Kidney glomerular epithelial cell (primary cell): ENCODE measurements around the gene PRUNE2.
"Not testable (repeated sequence)": the region's sequence is repeated elsewhere in the genome, so short reads cannot be mapped to it uniquely, and the experiment has no call there.

Experiments used
- DNase-seq: peaks from one replicate; lab custom pipeline; 2025; lab: John Stamatoyannopoulos, UW

Gene PRUNE2

GRCh38 chr9:76799473-76799872 lies 106.4 kb downstream of the PRUNE2 start:
- DNase-seq = no peak

DNA sequence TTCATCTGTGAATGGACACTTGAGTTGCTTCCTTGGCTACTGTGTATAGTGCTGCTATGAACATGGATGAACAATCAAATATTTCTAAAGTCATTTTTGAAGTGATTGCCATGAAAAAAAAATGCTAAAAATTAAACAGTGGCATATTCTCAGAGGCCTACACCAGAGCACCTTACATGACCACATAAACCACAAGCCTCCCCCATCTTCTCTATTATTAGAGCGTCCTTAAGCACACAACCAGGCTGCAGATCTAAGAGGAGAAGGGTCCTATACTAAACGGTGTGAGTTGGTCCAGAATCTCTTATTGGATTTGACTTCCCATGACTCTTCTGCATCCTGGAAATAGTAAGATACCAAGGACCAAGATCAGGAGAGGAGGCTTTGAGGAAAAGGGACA lies 107.4 kb downstream of the PRUNE2 start:
- DNase-seq = no peak

GRCh38 chr9:76796296-76796695 lies 109.6 kb downstream of the PRUNE2 start:
- no peak for DNase-seq

GRCh38 chr9:76793784-76794431 lies 112.0 kb downstream of the PRUNE2 start:
- no peak for DNase-seq

GRCh38 chr9:76789840-76790239 lies 116.1 kb downstream of the PRUNE2 start:
- DNase-seq = no peak

DNA sequence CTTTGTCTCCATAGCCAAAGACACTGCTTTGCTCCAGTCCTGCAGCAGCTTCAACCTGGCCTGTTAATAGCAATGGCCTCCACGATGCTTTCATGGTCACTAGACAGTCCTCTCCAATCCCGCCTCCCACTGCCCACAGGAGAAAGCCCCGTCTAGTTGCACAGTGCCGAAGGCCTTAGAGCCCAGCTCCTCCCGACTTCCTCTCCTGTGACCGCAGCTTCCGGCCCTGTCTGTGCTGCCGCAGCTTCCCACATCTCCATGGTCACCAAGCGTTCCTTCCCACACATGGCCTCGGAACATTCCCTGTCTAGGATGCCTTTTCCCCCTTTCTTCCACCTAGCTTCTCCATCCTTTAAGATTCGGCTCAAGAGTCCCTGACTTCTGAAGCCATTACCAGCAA lies 118.2 kb downstream of the PRUNE2 start:
- DNase-seq = no peak

DNA sequence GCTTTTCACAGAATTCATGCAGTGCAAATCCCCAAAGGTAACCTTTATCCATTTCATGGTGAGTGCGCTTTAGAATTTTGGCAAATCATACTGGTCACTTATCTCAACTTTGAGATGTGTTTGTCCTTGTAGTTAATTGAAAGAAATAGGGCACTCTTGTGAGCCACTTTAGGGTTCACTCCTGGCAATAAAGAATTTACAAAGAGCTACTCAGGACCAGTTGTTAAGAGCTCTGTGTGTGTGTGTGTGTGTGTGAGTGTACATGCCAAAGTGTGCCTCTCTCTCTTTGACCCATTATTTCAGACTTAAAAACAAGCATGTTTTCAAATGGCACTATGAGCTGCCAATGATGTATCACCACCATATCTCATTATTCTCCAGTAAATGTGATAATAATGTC lies 120.4 kb downstream of the PRUNE2 start:
- no peak for DNase-seq

- no peak for DNase-seq
Measured at GRCh38 chr9:76784881-76785280, 121.0 kb downstream of the PRUNE2 start.

DNA sequence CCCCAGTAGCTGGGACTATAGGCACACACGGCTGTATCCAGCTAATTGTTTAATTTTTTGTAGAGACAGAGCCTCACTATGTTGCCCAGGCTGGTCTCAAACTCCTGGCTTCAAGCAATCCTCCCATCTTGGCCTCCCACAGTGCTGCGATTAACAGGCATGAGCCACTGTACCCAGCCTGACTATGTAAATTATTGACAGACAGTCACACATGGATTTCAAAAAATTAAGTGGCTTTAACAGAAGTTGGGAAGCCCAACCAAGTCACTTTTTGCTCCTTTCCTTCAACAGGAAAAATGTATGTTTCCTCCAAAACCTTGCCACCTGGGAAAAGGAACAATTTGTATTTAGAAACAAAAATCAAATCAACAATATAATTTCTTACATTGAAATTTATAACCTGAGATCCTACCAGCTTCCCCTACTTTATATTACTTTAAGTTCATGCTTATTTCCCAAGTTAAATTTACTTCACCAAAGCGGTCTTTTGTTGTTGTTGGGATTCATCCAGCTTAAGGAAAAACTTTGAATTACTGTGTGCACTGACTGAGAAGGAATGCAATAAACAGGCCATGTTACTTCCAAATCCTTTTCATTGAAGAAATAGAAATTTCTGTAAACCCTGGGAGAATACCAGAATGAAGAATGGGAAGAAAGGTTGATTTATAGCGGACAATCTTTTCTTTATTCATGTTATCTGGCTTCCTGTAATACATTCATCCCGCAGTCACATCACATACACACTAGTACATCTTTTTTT lies 133.0 kb downstream of the PRUNE2 start:
- peak; percentile 86 for DNase-seq

GRCh38 chr9:76766126-76766525 lies 139.8 kb downstream of the PRUNE2 start:
- no peak for DNase-seq

- no peak for DNase-seq
Measured at GRCh38 chr9:76764138-76764537, 141.8 kb downstream of the PRUNE2 start, which contains the start of gene PCA3. TSS of gene PCA3 (plus strand) at chr9:76764438.

DNA sequence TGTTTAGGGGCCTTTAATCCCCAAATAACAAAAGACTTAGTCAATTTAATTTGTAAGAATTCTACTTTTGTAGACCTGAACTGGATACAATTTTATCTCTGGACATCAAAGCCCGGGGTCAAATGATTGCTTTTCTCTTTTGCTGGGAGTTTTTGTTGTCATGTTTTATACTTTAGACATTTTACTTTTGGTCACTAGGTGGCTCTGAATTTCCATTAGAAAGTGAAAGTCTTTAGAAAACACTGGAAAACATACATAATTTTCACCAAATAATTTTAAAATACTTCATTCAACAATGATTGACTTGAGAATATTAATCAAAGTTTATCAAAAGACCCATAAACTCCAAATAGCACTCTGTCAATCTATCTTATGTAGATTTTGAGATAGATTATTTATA lies 144.5 kb downstream of the PRUNE2 start:
- DNase-seq = peak; percentile 6

GRCh38 chr9:76759732-76760131 lies 146.2 kb downstream of the PRUNE2 start:
- DNase-seq = no peak

- no peak for DNase-seq
Measured at GRCh38 chr9:76758476-76758875, 147.4 kb downstream of the PRUNE2 start.

DNA sequence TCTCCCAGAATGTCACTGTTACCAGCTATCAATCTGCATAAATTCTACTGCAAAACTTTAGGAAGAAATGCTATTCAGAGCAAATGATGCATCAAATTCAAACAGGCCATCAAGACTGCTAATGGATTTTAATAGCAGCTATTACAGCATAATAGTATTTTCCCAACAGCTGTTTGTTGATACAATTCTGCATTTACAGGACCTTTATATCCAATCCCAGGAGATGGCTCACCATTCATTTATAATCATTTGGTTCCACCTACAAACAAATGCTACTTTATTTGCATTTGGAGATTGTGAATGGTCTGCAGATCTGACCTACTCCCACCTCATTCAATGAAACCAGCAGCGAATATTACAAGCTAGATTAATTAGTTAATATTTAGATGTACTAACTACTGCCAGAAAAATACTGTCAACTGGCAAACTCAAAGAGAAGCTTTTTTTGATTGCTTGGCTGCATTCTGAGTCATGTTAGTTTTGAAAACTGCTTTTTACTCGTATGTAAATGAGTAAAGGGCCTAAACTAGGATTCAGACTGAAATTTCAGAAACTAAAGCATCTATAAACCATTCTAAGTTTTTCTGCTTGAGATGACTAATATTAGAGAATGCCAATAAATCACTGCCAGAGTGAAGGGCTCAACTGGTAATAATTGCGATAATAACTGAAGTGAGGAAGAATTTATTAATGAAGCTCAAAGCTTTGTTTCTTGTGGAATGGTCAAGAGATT lies 148.8 kb downstream of the PRUNE2 start:
- DNase-seq = no peak

- DNase-seq = no peak
Measured at GRCh38 chr9:76756268-76756640, 149.7 kb downstream of the PRUNE2 start.

- DNase-seq = no peak
Measured at GRCh38 chr9:76751001-76751400, 154.9 kb downstream of the PRUNE2 start.

DNA sequence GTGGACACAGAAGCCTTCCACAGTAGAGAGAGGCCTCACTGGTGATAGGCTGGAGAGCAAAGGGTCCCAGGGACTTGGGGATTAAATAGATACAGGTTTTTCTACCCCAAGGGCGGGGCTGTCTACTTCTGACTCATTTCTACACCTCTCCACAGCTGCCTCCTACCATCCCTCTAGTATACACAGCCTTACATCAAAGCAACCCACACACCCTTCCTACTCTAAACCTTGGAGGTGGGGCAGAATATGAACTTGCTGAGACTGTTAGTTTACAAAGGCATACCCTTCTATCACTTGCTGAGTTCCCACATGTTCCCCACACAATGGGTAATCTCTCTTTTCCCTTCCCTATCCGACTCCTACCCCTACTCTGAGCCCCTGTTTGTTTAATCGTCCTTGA lies 161.6 kb downstream of the PRUNE2 start:
- DNase-seq = no peak

DNA sequence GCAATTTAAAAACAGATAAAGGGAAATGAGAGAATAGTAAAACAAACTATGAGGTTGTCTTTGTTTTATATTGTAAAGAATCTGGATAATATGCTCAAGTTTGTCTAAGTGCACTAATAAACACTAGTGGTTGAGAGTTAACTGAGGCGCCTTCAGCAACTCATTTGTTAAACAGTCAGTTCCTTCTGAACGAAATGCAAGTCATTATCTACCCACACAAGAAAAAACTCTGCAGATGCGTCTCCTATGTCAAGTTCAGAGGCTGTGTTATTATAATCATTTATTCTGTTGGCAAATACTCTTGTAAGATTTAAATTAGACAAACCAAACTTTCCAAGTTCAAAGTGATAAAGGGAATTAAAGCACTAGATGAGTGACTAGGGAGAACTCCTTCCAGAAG lies 162.0 kb downstream of the PRUNE2 start:
- DNase-seq = no peak

- not testable (repeated sequence) for DNase-seq
Measured at GRCh38 chr9:76742890-76743289, 163.0 kb downstream of the PRUNE2 start.

- no peak for DNase-seq
Measured at GRCh38 chr9:76741524-76741923, 164.4 kb downstream of the PRUNE2 start.

- DNase-seq = no peak
Measured at GRCh38 chr9:76738402-76738801, 167.5 kb downstream of the PRUNE2 start.
